IMR-90 (cell line): ENCODE data around the gene RPP21. TPM values are rescaled to one million over a fixed set of nuclear protein-coding genes. Genes with fewer than 3 reads are reported as not detected.

Experiments used
- ATAC-seq: fragments of 200-7000 bp; cut with Tn5 transposase; 2 replicates; pipeline ENCODE4 v1.9.1; 2020; ENCODE audit warnings: low read depth, mild to moderate bottlenecking, moderate library complexity
- BruUV-seq: library from RNA; stranded (reverse); fragments of 400-500 nt; replicated peaks from 2 replicates; lab custom pipeline; 2021; lab: Mats Ljungman, UMichigan
- CTCF ChIA-PET: fragments of 300-600 bp; formaldehyde crosslinking; extraction: SDS; loops from one replicate; lab custom pipeline; 2021; ENCODE audit warnings: antibody characterized with exemption; lab: Yijun Ruan, JAX
- POLR2A ChIA-PET: fragments of 300-600 bp; sonication (Branson Sonifier 250); formaldehyde crosslinking; loops from one replicate; lab custom pipeline; 2022; ENCODE audit warnings: antibody characterized with exemption; ENCODE audit not compliant: unreplicated experiment; lab: Charles Lee
- DNase-seq: peaks from one replicate; pipeline ENCODE4 v3.0.0; 2013
- H2AFZ ChIP-seq: replicated peaks from 2 replicates; pipeline ENCODE3; 2013; ENCODE audit warnings: low read length, mild to moderate bottlenecking; ENCODE audit not compliant: poor library complexity
- H2AK5ac ChIP-seq: 2 replicates; pipeline ENCODE4 v1.6.1; 2013; ENCODE audit warnings: low read depth, low read length, inconsistent platforms
- H2AK9ac ChIP-seq: replicated peaks from 2 replicates; pipeline ENCODE3; 2013; ENCODE audit warnings: mild to moderate bottlenecking, low read depth, low read length, moderate library complexity; ENCODE audit not compliant: poor library complexity
- H2BK120ac ChIP-seq: 2 replicates; pipeline ENCODE4 v1.6.1; 2013; ENCODE audit warnings: low read depth, low read length, inconsistent platforms
- H2BK15ac ChIP-seq: 3 replicates; pipeline ENCODE4 v1.6.1; 2013; ENCODE audit warnings: low read depth, low read length, inconsistent platforms
- H2BK20ac ChIP-seq: 2 replicates; pipeline ENCODE4 v1.6.1; 2013; ENCODE audit warnings: low read depth, mild to moderate bottlenecking, inconsistent platforms, low read length, moderate library complexity
- H2BK5ac ChIP-seq: 2 replicates; pipeline ENCODE4 v1.6.1; 2013; ENCODE audit warnings: mild to moderate bottlenecking, low read depth, low read length, inconsistent platforms; ENCODE audit not compliant: poor library complexity, severe bottlenecking
- H3K14ac ChIP-seq: replicated peaks from 2 replicates; pipeline ENCODE4 v1.6.1; 2013; ENCODE audit warnings: low read depth, low read length, inconsistent platforms
- H3K18ac ChIP-seq: 2 replicates; pipeline ENCODE4 v1.6.1; 2013; ENCODE audit warnings: low read depth, low read length, control low read depth
- H3K23ac ChIP-seq: 2 replicates; pipeline ENCODE4 v1.6.1; 2013; ENCODE audit warnings: low read depth, low read length, inconsistent platforms
- H3K27ac ChIP-seq: 2 replicates; pipeline ENCODE4 v1.5.1; 2013; ENCODE audit warnings: mild to moderate bottlenecking, control low read depth, low read length; ENCODE audit not compliant: insufficient read depth
- H3K27me3 ChIP-seq: 2 replicates; pipeline ENCODE4 v1.6.1; 2013; ENCODE audit warnings: low read length; ENCODE audit not compliant: control insufficient read depth, insufficient read depth
- H3K36me3 ChIP-seq: 2 replicates; pipeline ENCODE4 v1.6.1; 2013; ENCODE audit warnings: low read length, mixed read lengths; ENCODE audit not compliant: control insufficient read depth, insufficient read depth
- H3K4ac ChIP-seq: 2 replicates; pipeline ENCODE4 v1.6.1; 2013; ENCODE audit warnings: low read depth, low read length, inconsistent platforms
- H3K4me1 ChIP-seq: 2 replicates; pipeline ENCODE4 v1.6.1; 2013; ENCODE audit warnings: low read length, mixed read lengths; ENCODE audit not compliant: control insufficient read depth, insufficient read depth
- H3K4me2 ChIP-seq: 2 replicates; pipeline ENCODE4 v1.6.1; 2013; ENCODE audit warnings: low read depth, mild to moderate bottlenecking, control low read depth, low read length, moderate library complexity
- H3K4me3 ChIP-seq: 2 replicates; pipeline ENCODE4 v1.5.1; 2013; ENCODE audit warnings: low read depth, mild to moderate bottlenecking, control low read depth, low read length, moderate library complexity; ENCODE audit not compliant: insufficient read depth
- H3K56ac ChIP-seq: 2 replicates; pipeline ENCODE4 v1.6.1; 2013; ENCODE audit warnings: low read length, inconsistent platforms; ENCODE audit not compliant: insufficient read depth; ENCODE audit errors: extremely low read depth
- H3K79me1 ChIP-seq, 2 experiments: 2 replicates each; pipeline ENCODE4 v1.6.1; 2013; ENCODE audit warnings: low read length in 2 of 2, inconsistent platforms in 1 of 2, low read depth in 1 of 2
- H3K9ac ChIP-seq: 2 replicates; pipeline ENCODE4 v1.6.1; 2013; ENCODE audit warnings: low read depth, low read length, control low read depth
- H3K9me1 ChIP-seq: 2 replicates; pipeline ENCODE4 v1.6.1; 2013; ENCODE audit warnings: low read length, inconsistent platforms; ENCODE audit not compliant: insufficient read depth
- H3K9me3 ChIP-seq: 2 replicates; pipeline ENCODE4 v1.6.1; 2013; ENCODE audit warnings: low read length; ENCODE audit not compliant: control insufficient read depth, insufficient read depth
- H4K20me1 ChIP-seq: 2 replicates; pipeline ENCODE4 v1.6.1; 2013; ENCODE audit warnings: low read length, inconsistent platforms; ENCODE audit not compliant: insufficient read depth
- H4K5ac ChIP-seq: 2 replicates; pipeline ENCODE4 v1.6.1; 2013; ENCODE audit warnings: mild to moderate bottlenecking, low read depth, low read length, control low read depth
- H4K8ac ChIP-seq, 2 experiments: 2 replicates each; pipeline ENCODE4 v1.6.1; 2013; ENCODE audit warnings: low read depth in 2 of 2, low read length in 2 of 2, control low read depth in 1 of 2, inconsistent platforms in 1 of 2
- H4K91ac ChIP-seq: 2 replicates; pipeline ENCODE4 v1.6.1; 2013; ENCODE audit warnings: low read depth, low read length, inconsistent platforms; ENCODE audit not compliant: insufficient read depth
- BHLHE40 ChIP-seq: fragments of 150-350 bp; IDR thresholded peaks from 2 replicates; pipeline ENCODE4 v1.6.1; 2016; ENCODE audit warnings: mild to moderate bottlenecking, low read depth, low read length
- CEBPB ChIP-seq: IDR thresholded peaks from 2 replicates; pipeline ENCODE4 v1.6.1; 2012; ENCODE audit warnings: low read depth, low read length, improper control_type of control experiment
- CHD1 ChIP-seq: IDR thresholded peaks from 2 replicates; pipeline ENCODE4 v1.6.1; 2012; ENCODE audit warnings: low read depth, low read length, improper control_type of control experiment
- CTCF ChIP-seq: conservative IDR thresholded peaks from 2 replicates; pipeline ENCODE4 v1.5.1; 2012; ENCODE audit warnings: mild to moderate bottlenecking, low read depth, low read length, improper control_type of control experiment
- ELK1 ChIP-seq: fragments of 150-350 bp; IDR thresholded peaks from 2 replicates; pipeline ENCODE4 v1.6.1; 2016; ENCODE audit warnings: low read depth, mild to moderate bottlenecking, low read length, moderate library complexity, borderline replicate concordance
- FOS ChIP-seq: fragments of 150-350 bp; IDR thresholded peaks from 2 replicates; pipeline ENCODE4 v1.6.1; 2016; ENCODE audit warnings: low read depth, low read length
- MAFK ChIP-seq: IDR thresholded peaks from 2 replicates; pipeline ENCODE4 v1.6.1; 2012; ENCODE audit warnings: low read depth, low read length, improper control_type of control experiment
- MXI1 ChIP-seq: IDR thresholded peaks from 2 replicates; pipeline ENCODE4 v1.6.1; 2012; ENCODE audit warnings: low read depth, mild to moderate bottlenecking, low read length, moderate library complexity, borderline replicate concordance
- NFE2L2 ChIP-seq: fragments of 150-350 bp; IDR thresholded peaks from 2 replicates; pipeline ENCODE4 v1.6.1; 2016; ENCODE audit warnings: low read depth, mild to moderate bottlenecking, low read length
- POLR2A ChIP-seq: IDR thresholded peaks from 2 replicates; pipeline ENCODE4 v1.6.1; 2012; ENCODE audit warnings: mild to moderate bottlenecking, low read depth, low read length
- RCOR1 ChIP-seq: IDR thresholded peaks from 2 replicates; pipeline ENCODE4 v1.6.1; 2012; ENCODE audit warnings: mild to moderate bottlenecking, low read length, improper control_type of control experiment; ENCODE audit not compliant: insufficient replicate concordance
- RFX5 ChIP-seq: IDR thresholded peaks from 2 replicates; pipeline ENCODE4 v1.8.0; 2012; ENCODE audit warnings: low read depth, mild to moderate bottlenecking, low read length, moderate library complexity
- SMC3 ChIP-seq: fragments of 150-350 bp; IDR thresholded peaks from 2 replicates; pipeline ENCODE4 v1.6.1; 2016; ENCODE audit warnings: low read depth, mild to moderate bottlenecking, antibody characterized with exemption, low read length, moderate library complexity
- USF2 ChIP-seq: fragments of 150-350 bp; IDR thresholded peaks from 2 replicates; pipeline ENCODE4 v1.6.1; 2017; ENCODE audit warnings: mild to moderate bottlenecking, antibody characterized with exemption, low read length, low read depth
- WGBS, 2 experiments: methylation state at CpG; one replicate each; pipeline versions ENCODE4 v1.1.5 to v1.1.7; 2013; ENCODE audit warnings: missing lambda C conversion rate in 2 of 2; ENCODE audit not compliant: insufficient read length in 1 of 2; ENCODE audit errors: extremely low coverage in 2 of 2; 5-methylcytosine and 5-hydroxymethylcytosine counted together
- dilution Hi-C: fragments of 300-500 bp; cut with HindIII; formaldehyde crosslinking; loops from one replicate; pipeline ENCODE4 v1.14.3; 2018; ENCODE audit warnings: low sequenced_read_pairs; ENCODE audit not compliant: unreplicated experiment
- in situ Hi-C: fragments of 300-500 bp; cut with MboI; formaldehyde crosslinking; loops from 3 replicates; pipeline ENCODE4 v1.14.3; 2019; ENCODE audit warnings: low sequenced_read_pairs, inconsistent platforms, mixed read lengths
- intact Hi-C: fragments of 100-400 bp; cut with micrococcal nuclease; formaldehyde crosslinking; loops from 2 replicates; pipeline ENCODE4 v1.10.0; 2022
- polyA plus RNA-seq, 3 experiments: library from polyadenylated mRNA; depleted of rRNA; stranded (reverse); fragments of >200 nt; gene quantifications; 2 replicates each; pipeline ENCODE4 v1.2.3, GENCODE V29; 2012; ENCODE audit warnings: low replicate concordance in 1 of 3
- total RNA-seq: library from RNA; depleted of rRNA; stranded (reverse); fragments of >200 nt; gene quantifications from 2 replicates; pipeline ENCODE4 v1.2.3, GENCODE V29; 2012

The RPP21 gene
- total and polyA plus RNA-seq, 2 of the 4 experiments (the other 2 are of a cell fraction): 28.9 to 79.1 TPM

- no peak for TF ChIP-seq MAFK
- no peak for TF ChIP-seq USF2
- TF ChIP-seq MXI1: no peak
- TF ChIP-seq SMC3: no peak
- no peak for TF ChIP-seq BHLHE40
- no peak for TF ChIP-seq CEBPB
- TF ChIP-seq RCOR1: no peak
- no peak for TF ChIP-seq CHD1
- TF ChIP-seq POLR2A: no peak
- TF ChIP-seq ELK1: no peak
- no peak for TF ChIP-seq NFE2L2
- TF ChIP-seq CTCF: no peak
- no peak for TF ChIP-seq RFX5
- no peak for TF ChIP-seq FOS
- Histone ChIP-seq H3K14ac (no peak overlapping the region), H2AK5ac (no peak overlapping the region), H3K9me3 (no peaks in the 10 kb centered on the region), H4K8ac (no peak overlapping the region), H4K91ac (no peak overlapping the region), H3K9ac (no peak overlapping the region), H4K5ac (no peak overlapping the region), H3K4ac (no peak overlapping the region), H4K20me1 (no peaks in the 10 kb centered on the region), H3K36me3 (peaks cover 21% of the 10 kb centered on the region), H3K27me3 (no peaks in the 10 kb centered on the region), H3K4me1 (no peaks in the 10 kb centered on the region), H3K4me2 (no peak overlapping the region), H3K56ac (no peak overlapping the region), H3K23ac (no peak overlapping the region), H3K27ac (no peak overlapping the region), H2BK120ac (no peak overlapping the region), H3K79me1 (peaks cover 8% of the 10 kb centered on the region in 2 experiments; a peak in 3 of 4 replicates), H2AFZ (no peak overlapping the region), H2AK9ac (no peak overlapping the region), H2BK20ac (no peak overlapping the region), H3K4me3 (no peak overlapping the region), H3K9me1 (peaks cover 7% of the 10 kb centered on the region), H3K18ac (no peak overlapping the region), H2BK15ac (no peak overlapping the region), H2BK5ac (no peak overlapping the region)
- no TSS peak for BruUV-seq
- intact Hi-C loops: no loop called here
- POLR2A ChIA-PET: no interaction called here
- WGBS, 2 experiments: no CpG with 5 or more reads among the region's 3 CpGs
- dilution Hi-C loops: no loop called here
- ATAC-seq: no peak
- DNase-seq: no peak
- in situ Hi-C loops: no loop called here
- CTCF ChIA-PET: no interaction called here
These were observed 3.7 kb upstream of the RPP21 start for GRCh38 chr6:30341218-30341617.
